ENCODE data around the gene SNAPC2. TPM values are rescaled to one million over a fixed set of nuclear protein-coding genes. Genes with fewer than 3 reads are reported as not detected.
A peak's percentile ranks its signal among the peaks of the same experiment; 100 is the strongest.

Gene SNAPC2
- total and polyA plus RNA-seq, 2 of the 13 experiments (the other 11 are each of a cell fraction or from before 2014, with no cell fraction given), result 10.2 to 12.7 TPM

- Histone ChIP-seq H2AFZ (ENCODE audit: low read length) (no peak overlapping the region), H3K79me2 (ENCODE audit: insufficient read depth, low read length) (no peaks in the 10 kb centered on the region), H3K4me1 (ENCODE audit: insufficient read depth, low read length) (peaks cover 56% of the 10 kb centered on the region), H4K20me1 (ENCODE audit: insufficient read depth, low read length) (no peaks in the 10 kb centered on the region; the same call in 1 of the 2 replicates), H3K36me3 (replicated peaks in 1 of 2; ENCODE audit: control insufficient read depth in 1 of 2, insufficient read depth in 2 of 2, low read length in 2 of 2) (no peaks in the 10 kb centered on the region), H3K4me2 (ENCODE audit: low read depth, low read length) (peak overlapping the region; percentile 97), H3K4me3 (replicated peaks in 1 of 3; ENCODE audit: insufficient read depth in 1 of 3, low read depth in 2 of 3, low read length in 3 of 3) (peak overlapping the region; percentile 56 to 73 (median 59)), H3K27ac (ENCODE audit: extremely low read length, insufficient read depth, low read length) (no peak overlapping the region), H3K27me3 (ENCODE audit: control insufficient read depth in 1 of 2, insufficient read depth in 2 of 2, low read length in 2 of 2) (peaks cover 0 to 4% of the 10 kb centered on the region in 2 experiments; a peak in 1 of 5 replicates), H3K9ac (ENCODE audit: insufficient read depth, low read depth, low read length) (no peak overlapping the region), H3K9me3 (ENCODE audit: low read length) (no peaks in the 10 kb centered on the region)
- FAIRE-seq (no peak), ATAC-seq (no peak), DNase-seq (ENCODE audit: low spot score) (no peak)
- no TSS peak for BruUV-seq (replicated peaks)
- POLR2A ChIA-PET, result interaction anchor here (0.9 to 2.8 kb wide), 5 partner anchors 13 to 69 kb away, joined by 5 to 16 read pairs (median 5); partner anchors contain the start of genes LRRC8E, SNAPC2 and TIMM44
- in situ Hi-C loops (cut with HindIII; ENCODE audit: extremely low pct_ligation_motif_present, low pct_unique_long_range_greater_than_20kb), result no loop called here
- WGBS (ENCODE audit: low lambda C conversion rate), result 27% methylated on average over 12 of the region's 12 CpGs
- CTCF ChIA-PET (ENCODE audit: low intra/inter-chr PET ratio, low total read pairs), result no interaction called here
- intact Hi-C loops (cut with micrococcal nuclease; ENCODE audit: unreplicated experiment), result loop anchor here (10.0 kb wide), 1 partner anchor 1140 kb away; the partner anchor contains the start of genes GPR108 and TRIP10
- TF ChIP-seq KDM2A (CRISPR knock-in tag; IDR thresholded peaks at IDR 0.05; ENCODE audit: borderline replicate concordance, low read depth) (0 out of 2 replicates have a peak, but pooled peaks have one; percentile 1), ZNF572 (CRISPR knock-in tag; IDR thresholded peaks at IDR 0.05) (no peak), WIZ (CRISPR knock-in tag; IDR thresholded peaks at IDR 0.05) (peak; percentile 68; the same call in 1 of the 2 replicates), ZNF460 (CRISPR knock-in tag; IDR thresholded peaks at IDR 0.05; ENCODE audit: borderline replicate concordance) (peak; percentile 82; the same call in 1 of the 2 replicates), ZFP90 (CRISPR knock-in tag; IDR thresholded peaks at IDR 0.05; ENCODE audit: borderline replicate concordance) (no peak), ZNF891 (CRISPR knock-in tag; IDR thresholded peaks at IDR 0.05) (peak; percentile 35; the same call in 1 of the 2 replicates), STAT6 (CRISPR knock-in tag; IDR thresholded peaks at IDR 0.05; ENCODE audit: borderline replicate concordance) (0 out of 2 replicates have a peak, but pooled peaks have one; percentile 33), PRDM10 (CRISPR knock-in tag; IDR thresholded peaks at IDR 0.05; ENCODE audit: low read depth) (0 out of 2 replicates have a peak, but pooled peaks have one; percentile 41), REPIN1 (CRISPR knock-in tag; IDR thresholded peaks at IDR 0.05; ENCODE audit: borderline replicate concordance, low read depth) (no peak), ZNF670 (CRISPR knock-in tag; IDR thresholded peaks at IDR 0.05; ENCODE audit: borderline replicate concordance) (0 out of 2 replicates have a peak, but pooled peaks have one; percentile 60)
These were observed 45.3 kb upstream of the SNAPC2 start for GRCh38 chr19:7874897-7875273.
